ENCODE measurements around the gene C6orf163.

The C6orf163 gene

GRCh38 chr6:87351583-87351982 lies 7.0 kb downstream of the C6orf163 start:
- no peak overlapping the region for H3K4me3 ChIP-seq (replicated peaks; ENCODE audit: low read depth, low read length)
- DNase-seq (ENCODE audit: extremely low read depth, low read depth), result no peak
- TF ChIP-seq CTCF (IDR thresholded peaks at IDR 0.05; ENCODE audit: low read depth, low read length, missing control alignments), result no peak

GRCh38 chr6:87356181-87356580 lies 11.6 kb downstream of the C6orf163 start:
- TF ChIP-seq CTCF (IDR thresholded peaks at IDR 0.05; ENCODE audit: low read depth, low read length, missing control alignments), result no peak
- DNase-seq (ENCODE audit: extremely low read depth, low read depth), result no peak
- H3K4me3 ChIP-seq (replicated peaks; ENCODE audit: low read depth, low read length), result no peak overlapping the region

- no peak overlapping the region for H3K4me3 ChIP-seq (replicated peaks; ENCODE audit: low read depth, low read length)
- no peak for TF ChIP-seq CTCF (IDR thresholded peaks at IDR 0.05; ENCODE audit: low read depth, low read length, missing control alignments)
- no peak for DNase-seq (ENCODE audit: extremely low read depth, low read depth)
Measured at GRCh38 chr6:87357479-87358196, 13.0 kb downstream of the C6orf163 start.

- no peak for DNase-seq (ENCODE audit: extremely low read depth, low read depth)
- no peak for TF ChIP-seq CTCF (IDR thresholded peaks at IDR 0.05; ENCODE audit: low read depth, low read length, missing control alignments)
Measured at GRCh38 chr6:87364602-87365252, 20.1 kb downstream of the C6orf163 start.

GRCh38 chr6:87366072-87366827 lies 21.6 kb downstream of the C6orf163 start:
- no peak for DNase-seq (ENCODE audit: extremely low read depth, low read depth)
- no peak overlapping the region for H3K4me3 ChIP-seq (replicated peaks; ENCODE audit: low read depth, low read length)
- no peak for TF ChIP-seq CTCF (IDR thresholded peaks at IDR 0.05; ENCODE audit: low read depth, low read length, missing control alignments)

More at GRCh38 chr6:87364602-87365252, 20.1 kb downstream of the C6orf163 start:
- H3K4me3 ChIP-seq (replicated peaks; ENCODE audit: low read depth, low read length), result no peak overlapping the region

- DNase-seq (ENCODE audit: extremely low read depth, low read depth), result no peak
- no peak for TF ChIP-seq CTCF (IDR thresholded peaks at IDR 0.05; ENCODE audit: low read depth, low read length, missing control alignments)
Measured at GRCh38 chr6:87366899-87367298, 22.3 kb downstream of the C6orf163 start.

More at GRCh38 chr6:87366899-87367298, 22.3 kb downstream of the C6orf163 start:
- no peak overlapping the region for H3K4me3 ChIP-seq (replicated peaks; ENCODE audit: low read depth, low read length)
